Activated CD4-positive, alpha-beta memory T cell treated with anti-CD3 and anti-CD28 coated beads for 36 hours (primary cell): ENCODE measurements around the gene HRG. TPM values are rescaled to one million over a fixed set of nuclear protein-coding genes. Genes with fewer than 3 reads are reported as not detected.
A peak's percentile ranks its signal among the peaks of the same experiment; 100 is the strongest.
"Not testable (repeated sequence)": the region's sequence is repeated elsewhere in the genome, so short reads cannot be mapped to it uniquely, and the experiment has no call there.

Source experiments
- CTCF ChIA-PET: fragments of 350-600 bp; sonication (Branson Sonifier 250); formaldehyde crosslinking; loops from one replicate; lab custom pipeline; 2021; ENCODE audit warnings: antibody characterized with exemption, inconsistent platforms; lab: Charles Lee
- POLR2A ChIA-PET: fragments of 350-600 bp; sonication (Branson Sonifier 250); formaldehyde crosslinking; loops from one replicate; lab custom pipeline; 2021; ENCODE audit warnings: antibody characterized with exemption; lab: Charles Lee
- DNase-seq: peaks from one replicate; pipeline ENCODE4 v3.0.0-alpha.2; 2020
- H3K27ac Mint-ChIP-seq: one replicate; pipeline ENCODE4 v1.8.0; 2021; ENCODE audit warnings: mixed read lengths
- H3K27me3 Mint-ChIP-seq: one replicate; pipeline ENCODE4 v1.8.0; 2021; ENCODE audit warnings: mixed read lengths
- H3K36me3 Mint-ChIP-seq: one replicate; pipeline ENCODE4 v1.8.0; 2021; ENCODE audit warnings: mixed read lengths
- H3K4me1 Mint-ChIP-seq: one replicate; pipeline ENCODE4 v1.8.0; 2021; ENCODE audit warnings: low read depth, mixed read lengths
- H3K4me3 Mint-ChIP-seq: one replicate; pipeline ENCODE4 v1.8.0; 2021; ENCODE audit warnings: mild to moderate bottlenecking, mixed read lengths
- H3K9me3 Mint-ChIP-seq: one replicate; pipeline ENCODE4 v1.8.0; 2021; ENCODE audit warnings: mixed read lengths
- intact Hi-C: fragments of 100-400 bp; cut with micrococcal nuclease; formaldehyde crosslinking; loops from one replicate; pipeline ENCODE4 v1.15.1; 2023
- total RNA-seq, 2 experiments: library from RNA; stranded (reverse); gene quantifications; one replicate each; pipeline ENCODE4 v1.2.3, GENCODE V29; 2021

HRG gene
- total RNA-seq, 2 experiments from 2014 or later = not detected

GRCh38 chr3:186664506-186664905, 1.3 kb upstream of the HRG start:
- ChIA-PET CTCF (no interaction called here), POLR2A (no interaction called here)
- no peaks in the 10 kb centered on the region for H3K36me3 Mint-ChIP-seq
- intact Hi-C loops = no loop called here
- H3K4me3 Mint-ChIP-seq = no peak overlapping the region
- H3K4me1 Mint-ChIP-seq = peaks cover 9% of the 10 kb centered on the region
- H3K27ac Mint-ChIP-seq = no peak overlapping the region
- no peaks in the 10 kb centered on the region for H3K9me3 Mint-ChIP-seq
- H3K27me3 Mint-ChIP-seq = peaks cover 6% of the 10 kb centered on the region
- no peak for DNase-seq

- POLR2A ChIA-PET = no interaction called here
- CTCF ChIA-PET = no interaction called here
- no peak overlapping the region for H3K4me3 Mint-ChIP-seq
These were observed 2.6 kb downstream of the HRG start for GRCh38 chr3:186668426-186668825.

GRCh38 chr3:186669378-186670084, 3.7 kb downstream of the HRG start:
- Mint-ChIP-seq H3K4me1 (peaks cover 17% of the 10 kb centered on the region), H3K4me3 (no peak overlapping the region), H3K36me3 (no peaks in the 10 kb centered on the region), H3K27me3 (peaks cover 14% of the 10 kb centered on the region), H3K9me3 (no peaks in the 10 kb centered on the region), H3K27ac (peak overlapping the region; percentile 28)
- intact Hi-C loops = no loop called here
- no peak for DNase-seq
- POLR2A ChIA-PET = no interaction called here
- CTCF ChIA-PET = no interaction called here

More at GRCh38 chr3:186668426-186668825, 2.6 kb downstream of the HRG start:
- peaks cover 17% of the 10 kb centered on the region for H3K4me1 Mint-ChIP-seq
- H3K27me3 Mint-ChIP-seq = peaks cover 8% of the 10 kb centered on the region
- no peaks in the 10 kb centered on the region for H3K36me3 Mint-ChIP-seq
- H3K9me3 Mint-ChIP-seq = no peaks in the 10 kb centered on the region
- H3K27ac Mint-ChIP-seq = no peak overlapping the region
- intact Hi-C loops = no loop called here
- no peak for DNase-seq

- no peak overlapping the region for H3K4me3 Mint-ChIP-seq
- H3K4me1 Mint-ChIP-seq = peaks cover 17% of the 10 kb centered on the region
- peaks cover 16% of the 10 kb centered on the region for H3K27me3 Mint-ChIP-seq
- intact Hi-C loops = no loop called here
- ChIA-PET POLR2A (no interaction called here), CTCF (no interaction called here)
- H3K36me3 Mint-ChIP-seq = no peaks in the 10 kb centered on the region
- DNase-seq = no peak
- H3K27ac Mint-ChIP-seq = no peak overlapping the region
- no peaks in the 10 kb centered on the region for H3K9me3 Mint-ChIP-seq
These were observed 4.3 kb downstream of the HRG start for GRCh38 chr3:186670155-186670554.

- Mint-ChIP-seq H3K4me1 (peaks cover 17% of the 10 kb centered on the region), H3K9me3 (no peaks in the 10 kb centered on the region), H3K27me3 (peaks cover 17% of the 10 kb centered on the region), H3K27ac (no peak overlapping the region), H3K4me3 (no peak overlapping the region), H3K36me3 (no peaks in the 10 kb centered on the region)
- POLR2A ChIA-PET = no interaction called here
- CTCF ChIA-PET = no interaction called here
- DNase-seq = no peak
- intact Hi-C loops = no loop called here
These were observed 5.2 kb downstream of the HRG start for GRCh38 chr3:186671051-186671450.

GRCh38 chr3:186678604-186679003, 12.8 kb downstream of the HRG start:
- no peaks in the 10 kb centered on the region for H3K36me3 Mint-ChIP-seq
- peaks cover 40% of the 10 kb centered on the region for H3K27me3 Mint-ChIP-seq
- DNase-seq = no peak
- no peak overlapping the region for H3K4me3 Mint-ChIP-seq
- intact Hi-C loops = no loop called here
- POLR2A ChIA-PET = no interaction called here
- no peak overlapping the region for H3K27ac Mint-ChIP-seq
- H3K9me3 Mint-ChIP-seq = no peaks in the 10 kb centered on the region
- CTCF ChIA-PET = no interaction called here
- H3K4me1 Mint-ChIP-seq = no peaks in the 10 kb centered on the region

GRCh38 chr3:186679151-186679550, 13.3 kb downstream of the HRG start:
- Mint-ChIP-seq H3K9me3 (no peaks in the 10 kb centered on the region), H3K27me3 (peaks cover 36% of the 10 kb centered on the region), H3K4me1 (no peaks in the 10 kb centered on the region), H3K36me3 (no peaks in the 10 kb centered on the region), H3K4me3 (no peak overlapping the region), H3K27ac (no peak overlapping the region)
- DNase-seq = no peak
- intact Hi-C loops = no loop called here
- ChIA-PET CTCF (no interaction called here), POLR2A (no interaction called here)

GRCh38 chr3:186680869-186681268, 15.1 kb downstream of the HRG start:
- ChIA-PET POLR2A (no interaction called here), CTCF (no interaction called here)
- intact Hi-C loops = no loop called here
- H3K9me3 Mint-ChIP-seq = peaks cover 10% of the 10 kb centered on the region
- DNase-seq = no peak
- H3K4me1 Mint-ChIP-seq = no peaks in the 10 kb centered on the region
- H3K27ac Mint-ChIP-seq = no peak overlapping the region
- H3K27me3 Mint-ChIP-seq = peaks cover 37% of the 10 kb centered on the region
- H3K4me3 Mint-ChIP-seq = no peak overlapping the region
- H3K36me3 Mint-ChIP-seq = no peaks in the 10 kb centered on the region

GRCh38 chr3:186682812-186683211, 17.0 kb downstream of the HRG start:
- intact Hi-C loops = no loop called here
- Mint-ChIP-seq H3K36me3 (peaks cover 2% of the 10 kb centered on the region), H3K4me1 (peaks cover 2% of the 10 kb centered on the region), H3K27ac (no peak overlapping the region), H3K27me3 (peaks cover 35% of the 10 kb centered on the region), H3K9me3 (peaks cover 10% of the 10 kb centered on the region), H3K4me3 (no peak overlapping the region)
- DNase-seq = no peak
- POLR2A ChIA-PET = no interaction called here
- CTCF ChIA-PET = no interaction called here

- DNase-seq = no peak
- H3K27me3 Mint-ChIP-seq = peaks cover 33% of the 10 kb centered on the region
- H3K36me3 Mint-ChIP-seq = peaks cover 2% of the 10 kb centered on the region
- H3K4me1 Mint-ChIP-seq = peaks cover 2% of the 10 kb centered on the region
- no peak overlapping the region for H3K4me3 Mint-ChIP-seq
- intact Hi-C loops = no loop called here
- ChIA-PET CTCF (no interaction called here), POLR2A (no interaction called here)
- peaks cover 10% of the 10 kb centered on the region for H3K9me3 Mint-ChIP-seq
- H3K27ac Mint-ChIP-seq = no peak overlapping the region
These were observed 18.2 kb downstream of the HRG start for GRCh38 chr3:186683979-186684378.

- peaks cover 33% of the 10 kb centered on the region for H3K27me3 Mint-ChIP-seq
- H3K4me3 Mint-ChIP-seq, H3K4me1 Mint-ChIP-seq, POLR2A ChIA-PET, H3K27ac Mint-ChIP-seq, intact Hi-C loops, H3K36me3 Mint-ChIP-seq, CTCF ChIA-PET, DNase-seq: not testable (repeated sequence)
- H3K9me3 Mint-ChIP-seq = peaks cover 10% of the 10 kb centered on the region
These were observed 20.7 kb downstream of the HRG start for GRCh38 chr3:186686475-186686874.

- Mint-ChIP-seq H3K27ac (no peak overlapping the region), H3K36me3 (peaks cover 2% of the 10 kb centered on the region), H3K4me1 (peaks cover 2% of the 10 kb centered on the region), H3K27me3 (peaks cover 35% of the 10 kb centered on the region), H3K9me3 (peaks cover 10% of the 10 kb centered on the region), H3K4me3 (no peak overlapping the region)
- CTCF ChIA-PET = no interaction called here
- intact Hi-C loops = no loop called here
- no peak for DNase-seq
- POLR2A ChIA-PET = no interaction called here
These were observed 21.4 kb downstream of the HRG start for GRCh38 chr3:186687120-186687651.

GRCh38 chr3:186690304-186690703, 24.5 kb downstream of the HRG start:
- H3K36me3 Mint-ChIP-seq, H3K4me3 Mint-ChIP-seq, H3K4me1 Mint-ChIP-seq, CTCF ChIA-PET, POLR2A ChIA-PET, intact Hi-C loops, H3K27ac Mint-ChIP-seq, H3K9me3 Mint-ChIP-seq, DNase-seq: not testable (repeated sequence)
- peaks cover 21% of the 10 kb centered on the region for H3K27me3 Mint-ChIP-seq
